PC-9 (cell line): ENCODE data around the gene KATNB1.

Source experiments
- CTCF ChIP-seq: fragments of 200-600 bp; sonication (generic); conservative IDR thresholded peaks from 2 replicates; pipeline ENCODE4 v1.6.1; 2017; ENCODE audit warnings: mixed run types, antibody characterized with exemption, mild to moderate bottlenecking, moderate library complexity
- EZH2 ChIP-seq: fragments of 200-600 bp; sonication (generic); IDR thresholded peaks from 2 replicates; pipeline ENCODE4 v1.8.0; 2017; ENCODE audit warnings: antibody characterized with exemption, low read depth

GRCh38 chr16:57756424-57757325, 21.1 kb downstream of the KATNB1 start:
- TF ChIP-seq CTCF: no peak
- no peak for TF ChIP-seq EZH2
